ENCODE data around the gene HNRNPH1.

Gene HNRNPH1

DNA sequence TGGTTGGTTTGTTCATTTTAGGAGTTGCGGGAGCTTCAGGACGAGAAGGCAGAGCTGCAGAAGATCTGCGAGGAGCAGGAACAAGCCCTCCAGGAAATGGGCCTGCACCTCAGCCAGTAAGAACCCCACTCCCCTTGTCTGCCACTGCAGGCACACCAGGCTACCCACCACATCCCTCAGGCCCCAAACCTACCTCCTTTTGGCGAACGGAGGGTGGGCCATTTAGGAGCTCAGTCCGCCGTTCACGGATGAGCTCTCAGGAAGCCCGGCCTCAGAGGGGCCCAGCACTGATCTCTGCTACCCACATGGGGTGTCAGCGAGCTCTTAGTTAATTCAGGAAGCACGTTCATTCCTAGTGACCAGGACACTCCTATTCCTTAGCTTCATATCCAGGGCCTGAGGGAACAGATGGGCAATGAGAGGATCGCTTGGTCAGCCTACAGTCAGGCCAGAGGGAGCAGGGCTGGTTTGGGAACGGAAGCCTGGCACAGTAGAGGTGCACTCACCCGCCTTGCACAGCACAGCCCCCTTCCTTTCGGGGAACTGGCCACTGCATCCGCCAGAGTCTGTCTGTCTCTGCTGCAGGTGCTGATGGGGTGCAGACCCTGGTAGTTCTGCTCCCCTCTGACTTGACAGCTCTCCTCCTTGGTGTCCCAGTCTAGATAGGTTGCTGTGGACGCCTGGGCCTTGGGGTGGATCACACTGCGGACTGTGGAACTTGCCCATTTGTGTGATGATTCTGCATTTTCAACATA is 21.4 kb downstream of the HNRNPH1 start:
- no peak for DNase-seq

DNA sequence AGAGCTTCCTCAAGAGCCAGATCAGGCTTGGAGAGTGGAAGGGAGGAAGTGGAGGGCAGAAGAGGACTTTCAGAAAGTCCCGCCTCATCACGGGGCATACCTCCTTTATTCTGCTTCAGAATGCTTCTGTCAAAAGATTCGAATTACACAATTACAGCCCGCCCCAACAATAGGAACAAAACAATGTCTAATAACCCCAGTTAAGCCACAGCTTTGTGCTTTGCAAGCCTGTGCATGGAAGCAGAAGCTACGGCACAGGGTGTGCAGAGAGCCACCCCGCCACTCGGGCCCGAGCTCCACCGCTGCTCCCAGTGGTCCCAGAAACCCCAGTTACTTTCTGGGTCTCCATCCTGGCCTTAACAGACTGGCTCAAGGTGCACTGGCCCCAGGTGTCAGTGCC is 23.5 kb downstream of the HNRNPH1 start:
- no peak for DNase-seq

DNA sequence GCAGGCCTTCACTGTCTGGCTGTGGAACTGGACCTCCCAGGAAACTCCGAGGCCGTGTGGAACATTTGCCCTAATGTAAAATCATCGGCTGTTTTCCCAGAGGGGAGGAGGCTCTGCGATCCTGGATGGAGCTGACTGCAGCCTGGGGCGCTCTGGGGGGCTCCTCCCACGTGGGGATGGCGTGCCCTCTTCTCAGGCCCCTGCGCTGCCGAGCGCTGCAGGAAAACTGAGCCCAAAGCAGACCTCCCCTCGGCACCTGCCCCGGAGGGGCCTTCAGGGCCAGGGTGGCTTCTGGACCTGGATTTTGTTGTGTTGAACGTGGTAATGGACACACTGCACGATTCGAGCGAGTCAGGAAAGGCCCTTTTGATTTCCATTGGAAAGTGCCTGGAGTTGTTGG is 23.9 kb downstream of the HNRNPH1 start:
- DNase-seq = no peak

DNA sequence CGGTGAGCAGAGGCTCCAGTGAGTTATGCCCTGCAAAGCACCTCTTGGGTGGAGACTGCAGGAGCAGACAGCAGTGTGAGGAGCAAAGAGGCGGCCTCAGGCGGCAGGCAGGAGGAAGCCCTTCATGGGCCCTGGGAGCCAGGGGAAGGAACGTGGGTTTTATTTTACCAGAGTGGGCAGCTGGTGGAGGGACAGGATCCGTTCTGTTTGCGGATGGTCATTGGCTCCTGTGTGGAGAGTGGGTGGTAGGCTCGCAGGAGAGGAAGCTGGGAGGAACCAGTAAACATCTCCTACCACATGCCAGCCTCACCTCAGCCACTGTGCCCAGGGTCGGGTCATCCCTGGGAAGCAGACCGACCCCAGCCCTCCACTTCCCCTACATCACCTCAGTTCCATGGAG is 24.4 kb downstream of the HNRNPH1 start:
- DNase-seq = no peak

DNA sequence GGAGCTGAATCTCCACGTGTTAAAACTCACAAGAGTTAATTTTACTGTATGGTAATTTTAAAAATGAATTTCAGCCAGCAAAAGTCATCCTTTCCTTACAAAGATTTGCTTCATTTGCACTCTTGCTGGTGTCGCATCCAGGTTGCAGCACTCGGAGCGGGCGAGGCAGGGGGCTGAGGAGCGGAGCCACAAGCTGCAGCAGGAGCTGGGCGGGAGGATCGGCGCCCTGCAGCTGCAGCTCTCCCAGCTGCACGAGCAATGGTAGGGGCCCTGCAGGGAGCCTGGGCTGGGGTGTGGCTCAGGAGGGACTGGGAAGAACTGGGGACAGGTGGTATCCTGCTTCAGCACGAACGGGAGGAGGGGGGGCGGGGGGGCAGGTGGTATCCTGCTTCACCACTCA is 27.1 kb downstream of the HNRNPH1 start:
- no peak for DNase-seq

DNA sequence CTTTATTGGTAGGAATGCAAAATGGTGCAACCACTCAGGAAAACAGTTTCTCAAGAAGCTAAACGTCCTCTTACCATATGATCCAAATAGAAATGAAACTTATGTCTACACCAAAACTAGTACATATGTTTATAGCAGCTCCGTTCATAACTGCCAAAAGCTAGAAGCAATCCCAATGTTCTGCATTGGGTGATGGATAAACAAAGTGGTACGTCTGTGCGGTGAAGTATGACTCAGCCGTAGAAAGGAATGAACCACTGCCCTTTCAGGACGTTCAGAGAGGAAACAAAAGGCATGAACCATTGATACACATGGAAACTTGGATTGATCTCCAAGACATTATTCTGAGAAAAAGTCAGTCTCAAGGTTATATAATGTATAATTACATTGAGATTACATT is 27.6 kb downstream of the HNRNPH1 start:
- DNase-seq = no peak

DNA sequence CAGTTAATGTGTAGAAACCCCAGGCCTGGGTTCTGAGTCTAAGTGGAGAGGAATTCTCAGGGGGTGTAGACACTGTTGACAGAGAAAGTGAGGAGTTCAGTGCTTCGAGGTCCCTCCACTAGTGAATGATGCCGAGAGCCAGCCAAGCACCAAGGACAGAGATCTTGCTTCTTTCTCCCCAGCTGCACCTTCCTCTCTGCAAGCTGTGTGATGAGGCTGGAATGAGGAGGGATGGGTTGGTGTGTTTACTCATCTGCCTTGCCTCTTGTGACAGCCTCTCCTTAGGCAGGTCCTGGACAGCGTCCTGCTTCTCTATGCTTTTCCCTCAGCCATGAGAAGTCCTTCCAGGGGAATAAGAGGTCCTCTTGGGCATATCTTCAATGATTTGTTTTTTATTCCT is 35.3 kb downstream of the HNRNPH1 start:
- DNase-seq = no peak

DNA sequence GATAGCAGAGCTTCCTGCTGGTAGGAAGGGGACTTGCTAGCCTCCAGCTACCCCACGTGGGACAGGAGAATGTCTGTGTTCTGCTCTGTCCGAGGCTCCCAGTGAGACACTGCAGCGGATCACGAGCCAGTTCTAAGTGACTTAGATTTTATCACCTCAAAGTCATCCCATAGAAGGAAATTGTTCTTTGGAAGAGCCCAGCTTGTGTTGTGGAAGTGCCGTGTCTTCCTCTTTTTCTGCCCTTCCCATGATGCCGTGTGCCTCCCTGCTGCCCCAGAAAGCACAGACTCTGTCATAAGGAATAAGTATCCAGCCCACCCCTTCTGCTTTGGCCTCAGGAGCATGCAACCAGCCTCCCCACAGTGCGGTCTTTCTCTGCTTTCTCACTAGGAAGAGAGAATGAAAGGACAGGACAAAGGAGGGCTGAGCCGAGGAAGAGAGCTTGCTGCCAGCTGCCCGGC is 37.5 kb downstream of the HNRNPH1 start:
- DNase-seq = no peak

DNA sequence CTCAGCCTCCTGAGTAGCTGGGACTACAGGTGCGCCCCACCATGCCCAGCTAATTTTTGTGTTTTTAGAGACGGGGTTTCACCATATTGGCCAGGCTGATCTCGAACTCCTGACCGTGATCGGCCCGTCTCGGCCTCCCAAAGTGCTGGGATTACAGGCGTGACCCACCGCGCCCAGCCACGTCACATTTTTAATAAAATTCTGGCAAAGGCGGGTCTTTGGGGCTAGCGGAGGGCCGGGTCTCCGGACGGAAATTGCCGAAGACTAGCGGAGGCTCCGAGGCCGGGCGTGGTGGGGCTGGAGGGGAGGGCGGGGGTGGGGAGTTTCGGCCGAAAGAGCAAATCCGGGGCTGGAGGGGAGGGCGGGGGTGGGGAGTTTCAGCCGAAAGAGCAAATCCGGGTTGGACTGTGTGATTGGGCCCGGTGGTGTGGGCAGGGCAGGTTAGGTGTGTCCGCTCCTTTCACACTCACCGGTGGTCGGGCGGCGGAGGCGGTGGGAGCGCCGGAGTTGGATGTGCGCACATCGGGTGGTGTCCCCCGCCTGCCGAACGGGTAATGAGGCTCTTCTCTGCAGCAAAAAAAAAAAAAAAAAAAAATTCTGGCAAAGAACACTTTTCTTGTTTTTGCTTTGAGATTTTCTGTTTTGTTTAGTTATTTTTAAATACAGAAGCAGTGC is 46.0 kb downstream of the HNRNPH1 start:
- DNase-seq = no peak

DNA sequence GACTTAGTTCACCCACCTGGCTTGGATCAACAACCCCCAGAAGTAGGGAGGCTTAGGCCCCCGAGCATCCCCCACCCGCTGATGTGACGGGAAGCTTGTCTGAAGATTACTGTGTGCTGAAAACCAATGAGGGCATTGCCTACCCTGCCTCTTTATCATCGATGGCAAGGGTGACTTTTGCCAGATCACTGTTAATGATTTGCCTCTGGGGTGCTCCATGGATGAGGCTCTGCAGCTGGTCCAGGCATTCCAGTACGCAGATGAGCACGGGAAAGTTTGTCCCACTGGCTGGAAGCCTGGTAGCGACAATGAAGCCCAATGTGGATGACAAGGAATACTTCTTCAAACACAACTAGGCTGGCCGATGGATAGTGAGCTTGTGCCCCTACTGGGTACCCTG is 51.1 kb downstream of the HNRNPH1 start:
- DNase-seq = no peak

DNA sequence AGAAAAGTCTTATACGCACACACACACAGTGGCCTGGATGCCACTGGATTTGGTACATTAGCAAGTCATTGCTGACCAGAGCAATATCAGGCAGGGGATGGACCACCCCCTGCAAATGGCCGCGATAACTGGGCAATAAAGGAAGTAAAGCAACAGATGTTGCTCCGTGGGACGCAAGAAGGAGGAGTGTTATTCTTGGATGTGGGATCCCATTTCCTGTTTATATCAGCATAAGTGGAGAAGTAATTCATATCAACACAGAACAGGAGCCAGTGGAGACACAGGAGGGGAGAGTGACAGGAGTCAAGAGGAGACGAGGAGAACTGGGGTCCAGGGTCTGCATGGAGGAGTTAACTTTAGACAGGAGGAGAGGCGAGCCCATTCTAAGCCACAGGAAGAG is 54.8 kb downstream of the HNRNPH1 start:
- DNase-seq = no peak

DNA sequence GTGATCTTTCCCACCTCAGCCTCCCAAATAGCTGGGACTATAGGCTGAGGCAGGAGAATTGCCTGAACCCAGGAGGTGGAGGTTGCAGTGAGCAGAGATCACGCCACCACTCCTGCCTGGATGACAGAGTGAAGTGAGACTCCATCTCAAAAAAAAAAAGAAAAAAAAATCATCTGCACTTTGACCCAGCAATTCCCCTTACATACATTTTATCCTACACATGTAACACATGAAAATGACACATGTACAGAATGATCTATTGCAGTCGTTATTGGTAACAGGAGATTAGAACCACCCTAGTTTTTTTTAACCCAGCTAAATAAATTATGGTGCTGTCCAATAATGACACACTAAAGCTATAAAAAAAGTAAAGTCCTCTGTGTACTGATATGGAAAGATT is 58.9 kb downstream of the HNRNPH1 start:
- no peak for DNase-seq
